K562 (cell line): Measurements from ENCODE around the gene MYRIP. TPM values are rescaled to one million over a fixed set of nuclear protein-coding genes. Genes with fewer than 3 reads are reported as not detected.

Source experiments
- ATAC-seq: fragments of 200-7000 bp; cut with Tn5 transposase; 3 replicates; pipeline ENCODE4 v1.9.1; 2020; ENCODE audit warnings: moderate library complexity
- BruUV-seq: library from RNA; stranded (reverse); fragments of 400-500 nt; replicated peaks from 2 replicates; lab custom pipeline; 2021; lab: Mats Ljungman, UMichigan
- CTCF ChIA-PET: fragments of 300-600 bp; formaldehyde crosslinking; extraction: SDS; loops from one replicate; lab custom pipeline; 2021; ENCODE audit warnings: low intra/inter-chr PET ratio; lab: Yijun Ruan, JAX
- POLR2A ChIA-PET: fragments of 300-600, 350-650 bp; sonication (Branson Sonifier 250); formaldehyde crosslinking; extraction: SDS; loops from one replicate; lab custom pipeline; 2021; ENCODE audit warnings: antibody characterized with exemption, inconsistent platforms; lab: Yijun Ruan, JAX
- DNase-seq, 4 experiments: peaks; one replicate each; pipeline versions ENCODE4 v3.0.0 to v3.0.0-alpha.2; 2011 to 2018; ENCODE audit warnings: low spot score in 3 of 4, mixed read lengths in 3 of 4; ENCODE audit errors: extremely low read depth in 1 of 4
- FAIRE-seq: peaks from 2 replicates; lab custom pipeline; 2011; peaks lifted over from hg19 to GRCh38; lab: Jason Lieb, UNC
- H2AFZ ChIP-seq: 2 replicates; pipeline ENCODE4 v1.6.0; 2011; ENCODE audit warnings: low read depth, low read length, control low read depth, inconsistent platforms
- H3K27ac ChIP-seq: fragments of 200-600 bp; 3 replicates; pipeline ENCODE4 v1.8.0; 2011; ENCODE audit warnings: low read depth, mild to moderate bottlenecking, control low read depth, inconsistent platforms, low read length, moderate library complexity, mixed read lengths; ENCODE audit errors: extremely low read depth
- H3K27me3 ChIP-seq, 2 experiments: fragments of 300-600 bp in 1 of 2; 2 replicates in 1 of 2; 3 replicates in 1 of 2; pipeline versions ENCODE4 v1.6.0 to v1.8.0; 2011; ENCODE audit warnings: inconsistent platforms in 2 of 2, low read length in 2 of 2, mild to moderate bottlenecking in 1 of 2, mixed read lengths in 1 of 2, moderate library complexity in 1 of 2; ENCODE audit not compliant: control insufficient read depth in 2 of 2, insufficient read depth in 2 of 2
- H3K36me3 ChIP-seq: fragments of 300-600 bp; 3 replicates; pipeline ENCODE4 v1.8.0; 2011; ENCODE audit warnings: mild to moderate bottlenecking, low read length, inconsistent platforms; ENCODE audit not compliant: control insufficient read depth, insufficient read depth
- H3K4me1 ChIP-seq, 2 experiments: fragments of 200-600 bp in 1 of 2; replicated peaks in 1 of 2; 2 replicates in 1 of 2; 3 replicates in 1 of 2; pipeline versions ENCODE4 v1.5.1 to v1.8.0; 2011; ENCODE audit warnings: inconsistent platforms in 2 of 2, low read length in 2 of 2, mild to moderate bottlenecking in 1 of 2, mixed read lengths in 1 of 2, moderate library complexity in 1 of 2; ENCODE audit not compliant: control insufficient read depth in 2 of 2, insufficient read depth in 2 of 2
- H3K4me2 ChIP-seq: 2 replicates; pipeline ENCODE4 v1.6.1; 2011; ENCODE audit warnings: low read length, control low read depth, inconsistent platforms, mixed read lengths; ENCODE audit not compliant: insufficient read depth
- H3K4me3 ChIP-seq: fragments of 200-600 bp; sonication (generic), shearing (Covaris generic); 2 replicates; pipeline ENCODE4 v1.5.1; 2016; ENCODE audit warnings: control low read depth, inconsistent platforms
- H3K79me2 ChIP-seq: fragments of 200-600 bp; 3 replicates; pipeline ENCODE4 v1.8.0; 2011; ENCODE audit warnings: low read length, inconsistent platforms; ENCODE audit not compliant: control insufficient read depth, insufficient read depth
- H3K9ac ChIP-seq, 2 experiments: 2 replicates each; pipeline versions ENCODE4 v1.6.0 to v1.6.1; 2011; ENCODE audit warnings: low read depth in 2 of 2, low read length in 2 of 2, control low read depth in 1 of 2, inconsistent platforms in 1 of 2, mild to moderate bottlenecking in 1 of 2, mixed read lengths in 1 of 2; ENCODE audit not compliant: insufficient read depth in 1 of 2
- H3K9me1 ChIP-seq: one replicate; pipeline ENCODE4 v1.6.0; 2011; ENCODE audit warnings: inconsistent platforms, mild to moderate bottlenecking, low read length, moderate library complexity; ENCODE audit not compliant: control insufficient read depth, insufficient read depth
- H3K9me3 ChIP-seq: replicated peaks from 2 replicates; pipeline ENCODE4 v1.5.1; 2011; ENCODE audit warnings: low read depth, low read length, inconsistent platforms; ENCODE audit not compliant: control insufficient read depth, insufficient read depth
- H4K20me1 ChIP-seq: replicated peaks from 2 replicates; pipeline ENCODE4 v1.6.1; 2011; ENCODE audit warnings: low read length, inconsistent platforms, mixed read lengths; ENCODE audit not compliant: control insufficient read depth, insufficient read depth
- CSDE1 ChIP-seq, 2 experiments: fragments of 450-650 bp; IDR thresholded peaks; 2 replicates each; pipeline ENCODE4 v1.6.1; 2016; ENCODE audit warnings: mild to moderate bottlenecking in 1 of 2
- GABPB2 ChIP-seq: fragments of 250-450 bp; sonication (Bioruptor Pico); conservative IDR thresholded peaks from 2 replicates; pipeline ENCODE4 v1.5.1; 2021; ENCODE audit warnings: mild to moderate bottlenecking
- JUNB ChIP-seq: fragments of 450-650 bp; formaldehyde crosslinking; conservative IDR thresholded peaks from 2 replicates; pipeline ENCODE4 v1.4.0; 2020; ENCODE audit warnings: mild to moderate bottlenecking
- NR2C2 ChIP-seq, 2 experiments: fragments of 200-800 bp in 1 of 2; sonication (Bioruptor generic) in 1 of 2; sonication (generic) in 1 of 2; formaldehyde crosslinking in 1 of 2; IDR thresholded peaks; 2 replicates each; pipeline versions ENCODE4 v1.6.1 to v1.8.0; 2016 to 2022; ENCODE audit warnings: mild to moderate bottlenecking in 1 of 2, missing compliant biosample characterization in 1 of 2, missing genetic modification characterization in 1 of 2, missing genetic modification reagents in 1 of 2
- POLR2AphosphoS2 ChIP-seq: IDR thresholded peaks from 2 replicates; pipeline ENCODE4 v1.6.1; 2012; ENCODE audit warnings: low read length, improper control_type of control experiment
- POLR2B ChIP-seq: fragments of 450-650 bp; IDR thresholded peaks from 2 replicates; pipeline ENCODE4 v1.6.1; 2018; ENCODE audit warnings: low read depth; ENCODE audit not compliant: partially characterized antibody
- STAT5A ChIP-seq: IDR thresholded peaks from 2 replicates; pipeline ENCODE4 v1.6.1; 2012; ENCODE audit warnings: low read length, inconsistent platforms, borderline replicate concordance
- WGBS: fragments of 100-300 bp; shearing (Covaris generic); methylation state at CpG from one replicate; pipeline ENCODE4 v1.1.6; 2016; ENCODE audit warnings: low coverage, mixed read lengths; ENCODE audit not compliant: insufficient coverage; ENCODE audit errors: missing lambda C conversion rate; 5-methylcytosine and 5-hydroxymethylcytosine counted together
- in situ Hi-C: fragments of 300-500 bp; cut with MboI; formaldehyde crosslinking; loops from 4 replicates; pipeline ENCODE4 v1.15.0; 2018; ENCODE audit warnings: inconsistent platforms, mixed read lengths
- intact Hi-C: fragments of 100-400 bp; cut with micrococcal nuclease; formaldehyde crosslinking; loops from 2 replicates; pipeline ENCODE4 v1.14.2; 2022
- polyA plus RNA-seq, 8 experiments: library from polyadenylated mRNA; depleted of rRNA in 4 of 8; stranded (reverse) in 5 of 8; unstranded in 3 of 8; fragments of >200 nt; fragmentation: Nextera tagmentation in 2 of 8; fragmentation: Illumina TruSeq in 1 of 8; extraction: Ambion mirVana in 2 of 8; extraction: Trizol in 1 of 8; gene quantifications; 2 replicates each; pipeline versions ENCODE4 v1.2.1 to v1.2.3, GENCODE V29; 2011 to 2014; ENCODE audit warnings: inconsistent platforms in 1 of 8, missing spikeins in 1 of 8
- total RNA-seq, 7 experiments: library from RNA; depleted of rRNA in 6 of 7; stranded (reverse); fragments of >200 nt in 6 of 7; fragmentation: Illumina TruSeq in 2 of 7; extraction: Trizol in 2 of 7; gene quantifications; 2 replicates each; pipeline versions ENCODE4 v1.2.1 to v1.2.3, GENCODE V29; 2011 to 2021; ENCODE audit warnings: low replicate concordance in 1 of 7
- TF ChIP-seq, protein P1 (sequence below): fragments of 250-450 bp; sonication (Bioruptor Pico); IDR thresholded peaks from 2 replicates; pipeline ENCODE4 v1.8.0; 2022; ENCODE audit warnings: inconsistent platforms
- TF ChIP-seq, protein P2 (sequence below): fragments of 250-450 bp; sonication (Bioruptor Pico); IDR thresholded peaks from 2 replicates; pipeline ENCODE4 v1.8.0; 2021; ENCODE audit warnings: borderline replicate concordance, mild to moderate bottlenecking, moderate library complexity; ENCODE audit not compliant: poor library complexity, severe bottlenecking
- TF ChIP-seq, protein P3 (sequence below): sonication (generic); formaldehyde crosslinking; IDR thresholded peaks from 2 replicates; pipeline ENCODE4 v1.8.1; 2023; ENCODE audit warnings: mild to moderate bottlenecking, missing genetic modification reagents

Gene MYRIP
- total and polyA plus RNA-seq, 9 of the 15 experiments (the other 6 are each of a cell fraction or from before 2014, with no cell fraction given) = 0.03 to 0.12 TPM; not detected in 7

DNA sequence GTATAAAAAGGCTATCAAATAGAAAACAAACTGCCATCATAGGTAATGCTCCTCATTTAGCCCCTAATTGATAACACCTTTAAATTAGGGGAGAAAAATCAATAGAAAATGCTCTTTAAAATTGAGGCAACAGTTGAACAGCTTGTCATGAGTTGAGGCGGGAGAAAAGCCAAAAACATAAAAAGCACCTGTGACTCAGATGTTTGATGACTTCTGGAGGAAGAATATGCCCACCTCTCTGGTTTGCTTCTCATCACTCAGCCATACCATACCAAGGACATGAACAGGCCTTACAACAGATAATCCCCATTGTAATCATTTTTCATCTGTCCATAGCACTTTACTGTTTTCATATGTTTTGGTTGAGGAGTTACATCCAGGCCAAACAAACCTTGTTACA lies 246.0 kb downstream of the MYRIP start (continued):
- TF ChIP-seq, protein P1, sequence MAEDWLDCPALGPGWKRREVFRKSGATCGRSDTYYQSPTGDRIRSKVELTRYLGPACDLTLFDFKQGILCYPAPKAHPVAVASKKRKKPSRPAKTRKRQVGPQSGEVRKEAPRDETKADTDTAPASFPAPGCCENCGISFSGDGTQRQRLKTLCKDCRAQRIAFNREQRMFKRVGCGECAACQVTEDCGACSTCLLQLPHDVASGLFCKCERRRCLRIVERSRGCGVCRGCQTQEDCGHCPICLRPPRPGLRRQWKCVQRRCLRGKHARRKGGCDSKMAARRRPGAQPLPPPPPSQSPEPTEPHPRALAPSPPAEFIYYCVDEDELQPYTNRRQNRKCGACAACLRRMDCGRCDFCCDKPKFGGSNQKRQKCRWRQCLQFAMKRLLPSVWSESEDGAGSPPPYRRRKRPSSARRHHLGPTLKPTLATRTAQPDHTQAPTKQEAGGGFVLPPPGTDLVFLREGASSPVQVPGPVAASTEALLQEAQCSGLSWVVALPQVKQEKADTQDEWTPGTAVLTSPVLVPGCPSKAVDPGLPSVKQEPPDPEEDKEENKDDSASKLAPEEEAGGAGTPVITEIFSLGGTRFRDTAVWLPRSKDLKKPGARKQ = no peak
- TF ChIP-seq CSDE1 (IDR thresholded peaks at IDR 0.05) (no peak), NR2C2 (CRISPR knock-in tag; IDR thresholded peaks at IDR 0.05) (no peak), NR2C2 (tag; IDR thresholded peaks at IDR 0.05) (no peak), GABPB2 (no peak), JUNB (CRISPR knock-in tag) (no peak)

DNA sequence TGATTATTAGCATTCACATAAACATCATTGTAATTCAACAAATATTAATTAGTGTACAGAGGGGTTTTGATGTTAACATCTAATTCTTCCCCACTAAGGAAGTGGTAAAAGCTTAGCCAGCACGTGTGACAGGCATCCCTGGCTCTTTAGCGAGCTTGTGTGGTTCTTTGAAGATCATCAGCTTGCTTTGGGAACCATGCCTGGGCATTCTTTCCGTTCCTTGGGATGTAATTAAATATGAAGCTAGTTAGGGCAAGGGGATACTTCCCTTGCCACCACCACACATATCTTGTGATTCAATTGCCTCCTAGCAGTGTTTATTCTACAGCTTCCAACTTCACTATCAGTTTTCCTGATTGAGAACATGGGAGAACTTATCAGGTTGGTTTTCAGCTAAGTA lies 246.5 kb downstream of the MYRIP start:
- intact Hi-C loops = no loop called here
- FAIRE-seq = no peak
- no TSS peak for BruUV-seq
- Histone ChIP-seq H3K4me1 (no peaks in the 10 kb centered on the region), H3K27ac (no peak overlapping the region), H3K4me2 (no peak overlapping the region)
- TF ChIP-seq POLR2AphosphoS2 = no peak
- TF ChIP-seq STAT5A = no peak
- no peak for TF ChIP-seq POLR2B
- TF ChIP-seq, protein P2, sequence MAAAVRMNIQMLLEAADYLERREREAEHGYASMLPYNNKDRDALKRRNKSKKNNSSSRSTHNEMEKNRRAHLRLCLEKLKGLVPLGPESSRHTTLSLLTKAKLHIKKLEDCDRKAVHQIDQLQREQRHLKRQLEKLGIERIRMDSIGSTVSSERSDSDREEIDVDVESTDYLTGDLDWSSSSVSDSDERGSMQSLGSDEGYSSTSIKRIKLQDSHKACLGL (CRISPR knock-in tag) = no peak
- TF ChIP-seq, protein P3, sequence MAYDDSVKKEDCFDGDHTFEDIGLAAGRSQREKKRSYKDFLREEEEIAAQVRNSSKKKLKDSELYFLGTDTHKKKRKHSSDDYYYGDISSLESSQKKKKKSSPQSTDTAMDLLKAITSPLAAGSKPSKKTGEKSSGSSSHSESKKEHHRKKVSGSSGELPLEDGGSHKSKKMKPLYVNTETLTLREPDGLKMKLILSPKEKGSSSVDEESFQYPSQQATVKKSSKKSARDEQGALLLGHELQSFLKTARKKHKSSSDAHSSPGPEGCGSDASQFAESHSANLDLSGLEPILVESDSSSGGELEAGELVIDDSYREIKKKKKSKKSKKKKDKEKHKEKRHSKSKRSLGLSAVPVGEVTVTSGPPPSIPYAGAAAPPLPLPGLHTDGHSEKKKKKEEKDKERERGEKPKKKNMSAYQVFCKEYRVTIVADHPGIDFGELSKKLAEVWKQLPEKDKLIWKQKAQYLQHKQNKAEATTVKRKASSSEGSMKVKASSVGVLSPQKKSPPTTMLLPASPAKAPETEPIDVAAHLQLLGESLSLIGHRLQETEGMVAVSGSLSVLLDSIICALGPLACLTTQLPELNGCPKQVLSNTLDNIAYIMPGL (CRISPR knock-in tag) = no peak
- TF ChIP-seq, all 486 proteins: peak for 0
- POLR2A ChIA-PET = interaction anchor here (0.8 to 1.5 kb wide), 4 partner anchors 9 to 16 kb away, joined by 3 to 4 read pairs (median 3); no protein-coding TSS in a partner anchor
- Histone ChIP-seq H3K9me3 (no peaks in the 10 kb centered on the region), H3K79me2 (no peaks in the 10 kb centered on the region), H3K4me3 (no peak overlapping the region), H3K9me1 (no peaks in the 10 kb centered on the region), H3K27me3 (no peaks in the 10 kb centered on the region), H3K9ac (no peak overlapping the region), H4K20me1 (no peaks in the 10 kb centered on the region), H2AFZ (no peak overlapping the region), H3K36me3 (no peaks in the 10 kb centered on the region)
- no peak for ATAC-seq
- no peak for DNase-seq
- 0% methylated on average over 3 of the region's 3 CpGs for WGBS
- in situ Hi-C loops = no loop called here
- CTCF ChIA-PET = no interaction called here
